Gastroesophageal sphincter (tissue), 4 donors: ENCODE measurements around the gene TNFRSF11A. TPM values are rescaled to one million over a fixed set of nuclear protein-coding genes. Genes with fewer than 3 reads are reported as not detected.
A peak's percentile ranks its signal among the peaks of the same experiment; 100 is the strongest.

Experiments
- ATAC-seq: fragments of 150-250 bp; one replicate; pipeline ENCODE4 v1.9.1; 2016; ENCODE audit warnings: mild to moderate bottlenecking, moderate library complexity
- H3K27ac ChIP-seq, 4 donors: fragments of 200-600 bp; sonication (generic) in 3 of 4; 1 replicate in 3 of 4; 2 replicates in 1 of 4; pipeline ENCODE4 v1.5.1; 2016 to 2019
- H3K27me3 ChIP-seq: fragments of 200-600 bp; sonication (generic); one replicate; pipeline ENCODE4 v1.5.1; 2019
- H3K36me3 ChIP-seq, 2 donors: fragments of 200-600 bp; sonication (generic); one replicate each; pipeline ENCODE4 v1.5.1; 2019; ENCODE audit warnings: control low read depth in 1 of 2
- H3K4me1 ChIP-seq, 3 donors: fragments of 200-600 bp; sonication (generic); 1 replicate in 2 of 3; 2 replicates in 1 of 3; pipeline ENCODE4 v1.5.1; 2016 to 2019; ENCODE audit warnings: control low read depth in 2 of 3
- H3K4me3 ChIP-seq, 2 donors: fragments of 200-600 bp; sonication (generic); one replicate each; pipeline ENCODE4 v1.5.1; 2019; ENCODE audit warnings: mild to moderate bottlenecking in 1 of 2, moderate library complexity in 1 of 2
- H3K9me3 ChIP-seq, 3 donors: fragments of 200-600 bp; sonication (generic); one replicate each; pipeline ENCODE4 v1.5.1; 2017 to 2019; ENCODE audit warnings: control low read depth in 2 of 3
- CTCF ChIP-seq, 4 experiments: fragments of 200-600 bp in 2 of 4; fragments of 450-650 bp in 2 of 4; sonication (generic) in 1 of 4; IDR thresholded peaks; one replicate each; pipeline ENCODE4 v1.5.1; 2017 to 2019; ENCODE audit warnings: antibody characterized with exemption in 4 of 4, mild to moderate bottlenecking in 2 of 4, moderate library complexity in 2 of 4
- EP300 ChIP-seq: sonication (generic); formaldehyde crosslinking; IDR thresholded peaks from one replicate; pipeline ENCODE4 v1.6.1; 2017; ENCODE audit warnings: antibody characterized with exemption, mild to moderate bottlenecking
- POLR2A ChIP-seq, 2 donors: fragments of 450-650 bp; IDR thresholded peaks; one replicate each; pipeline ENCODE4 v1.6.1; 2017; ENCODE audit warnings: antibody characterized with exemption in 2 of 2, mild to moderate bottlenecking in 2 of 2, moderate library complexity in 1 of 2
- POLR2AphosphoS5 ChIP-seq: sonication (generic); formaldehyde crosslinking; IDR thresholded peaks from one replicate; pipeline ENCODE4 v1.6.1; 2017; ENCODE audit warnings: antibody characterized with exemption
- WGBS, 2 donors: methylation state at CpG; one replicate each; pipeline ENCODE4 v1.1.5; 2018; ENCODE audit warnings: low coverage in 1 of 2; 5-methylcytosine and 5-hydroxymethylcytosine counted together
- total RNA-seq, 4 donors: library from RNA; depleted of rRNA; stranded (reverse); fragments of >200 nt; gene quantifications; one replicate each; pipeline ENCODE4 v1.1.0, GENCODE V29; 2016

TNFRSF11A gene
- total RNA-seq, 4 donors from 2014 or later = 0.31 to 7.5 (median 1.4) TPM

DNA sequence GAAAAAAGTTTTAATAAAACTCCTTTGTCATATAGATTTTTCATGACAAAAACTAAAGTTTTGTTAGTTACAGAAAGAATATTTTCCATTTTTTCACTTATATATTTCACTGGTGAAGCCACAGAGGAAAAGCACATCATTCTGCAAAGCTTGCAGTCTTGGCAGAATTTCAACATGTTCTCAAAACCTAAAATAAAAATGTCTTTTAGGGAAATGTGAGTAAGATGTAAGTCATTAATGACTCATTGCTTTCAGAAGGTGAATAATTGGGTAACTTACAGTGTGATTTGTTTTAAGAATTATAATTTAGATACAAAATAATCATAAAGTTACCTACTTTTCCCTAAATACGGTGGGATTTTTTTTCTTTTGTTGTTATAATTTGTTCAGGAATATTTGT, 43.4 kb upstream of the TNFRSF11A start:
- H3K36me3 ChIP-seq = peaks cover 5 to 58% of the 10 kb centered on the region in 2 donors
- WGBS, 2 donors = 50 to 57% methylated on average over 1 of the region's 1 CpG
- H3K4me1 ChIP-seq = peaks cover 0 to 5% (median 4%) of the 10 kb centered on the region in 3 donors
- ATAC-seq = no peak
- no peak overlapping the region for H3K4me3 ChIP-seq
- H3K9me3 ChIP-seq = no peaks in the 10 kb centered on the region
- TF ChIP-seq POLR2AphosphoS5 = peak; percentile 48
- TF ChIP-seq POLR2A (IDR thresholded peaks at IDR 0.05) = no peak
- no peaks in the 10 kb centered on the region for H3K27me3 ChIP-seq
- no peak overlapping the region for H3K27ac ChIP-seq

DNA sequence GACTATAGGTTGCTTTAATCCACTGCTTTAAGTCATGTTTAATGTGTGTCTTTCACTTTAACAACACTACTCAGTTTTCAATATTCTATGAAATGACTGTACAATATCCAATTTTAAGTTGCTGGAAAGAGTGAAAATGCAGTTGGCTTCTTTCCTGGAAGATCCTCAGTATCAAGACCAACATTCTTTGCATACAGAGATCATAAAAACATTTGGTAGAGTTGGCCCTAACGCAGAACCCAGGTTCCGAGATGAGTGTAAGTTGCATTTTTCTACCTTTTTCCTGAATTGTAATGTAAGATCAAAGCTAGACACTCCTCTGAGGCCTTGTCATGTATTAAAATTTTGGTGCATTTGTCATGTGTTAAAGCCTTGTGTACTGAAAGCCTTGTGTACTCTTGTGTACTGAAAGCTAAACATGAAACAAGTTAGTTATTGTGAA, 42.9 kb upstream of the TNFRSF11A start:
- Histone ChIP-seq H3K36me3 (peaks cover 5 to 58% of the 10 kb centered on the region in 2 donors), H3K27me3 (no peaks in the 10 kb centered on the region), H3K9me3 (no peaks in the 10 kb centered on the region), H3K4me1 (peaks cover 0 to 5% (median 4%) of the 10 kb centered on the region in 3 donors), H3K4me3 (no peak overlapping the region), H3K27ac (no peak overlapping the region)
- WGBS, 2 donors = 20 to 35% methylated on average over 2 of the region's 2 CpGs
- ATAC-seq = no peak
- TF ChIP-seq POLR2AphosphoS5 = no peak
- no peak for TF ChIP-seq POLR2A (IDR thresholded peaks at IDR 0.05)
- no peak for TF ChIP-seq EP300
- TF ChIP-seq CTCF (IDR thresholded peaks at IDR 0.05) = no peak

DNA sequence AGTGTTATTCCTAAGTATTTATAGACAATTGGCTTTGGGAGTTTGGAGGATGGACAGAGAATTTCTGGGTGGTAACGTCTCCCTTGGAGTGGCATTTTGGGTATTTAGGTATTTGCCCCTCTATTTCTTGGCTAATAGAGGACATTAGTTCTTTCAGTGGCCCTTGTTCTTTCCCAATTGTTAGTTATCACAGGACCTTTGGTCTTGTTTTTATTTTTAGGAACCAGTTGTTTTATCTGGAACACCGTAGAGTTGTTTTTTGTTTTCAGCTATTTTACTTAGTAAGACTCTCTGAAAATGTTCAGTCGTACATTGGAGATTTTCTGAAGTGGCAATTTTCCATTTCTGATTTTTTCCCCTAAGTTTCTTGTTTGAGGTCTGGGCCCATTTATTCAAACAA, 40.5 kb upstream of the TNFRSF11A start:
- WGBS, 2 donors = 88 to 89% methylated on average over 2 to 3 of the region's 3 CpGs
- no peak for TF ChIP-seq EP300
- TF ChIP-seq POLR2AphosphoS5 = no peak
- H3K27ac ChIP-seq = no peak overlapping the region
- no peaks in the 10 kb centered on the region for H3K27me3 ChIP-seq
- no peak overlapping the region for H3K4me3 ChIP-seq
- ATAC-seq = no peak
- H3K9me3 ChIP-seq = no peaks in the 10 kb centered on the region
- H3K36me3 ChIP-seq = peaks cover 5 to 66% of the 10 kb centered on the region in 2 donors
- H3K4me1 ChIP-seq = peaks cover 0 to 5% (median 4%) of the 10 kb centered on the region in 3 donors

DNA sequence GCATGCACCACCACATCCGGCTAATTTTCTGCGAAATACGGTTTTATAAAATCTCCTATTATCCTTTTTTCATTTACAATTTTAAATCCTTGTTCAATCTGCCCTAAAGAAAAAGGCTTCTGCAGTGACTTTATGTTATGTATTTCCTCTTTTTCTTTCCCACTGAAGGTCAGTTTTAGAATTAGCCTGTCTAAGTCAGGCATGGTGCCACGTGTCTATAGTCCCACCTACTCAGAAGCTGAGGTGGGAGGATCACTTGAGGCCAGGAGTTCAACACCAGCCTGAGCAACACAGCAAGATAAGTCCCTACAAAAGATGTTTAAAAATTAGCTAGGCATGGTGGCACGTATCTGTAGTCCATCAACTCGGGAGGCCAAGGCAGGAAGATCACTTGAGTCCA, 39.8 kb upstream of the TNFRSF11A start:
- peaks cover 5 to 67% of the 10 kb centered on the region in 2 donors for H3K36me3 ChIP-seq
- 92 to 100% methylated on average over 4 to 6 of the region's 6 CpGs for WGBS, 2 donors
- no peaks in the 10 kb centered on the region for H3K27me3 ChIP-seq
- no peaks in the 10 kb centered on the region for H3K9me3 ChIP-seq
- no peak overlapping the region for H3K27ac ChIP-seq
- H3K4me3 ChIP-seq = no peak overlapping the region
- ATAC-seq = no peak
- TF ChIP-seq POLR2A (IDR thresholded peaks at IDR 0.05) (no peak), EP300 (no peak), POLR2AphosphoS5 (no peak), CTCF (IDR thresholded peaks at IDR 0.05) (no peak)
- peaks cover 0 to 5% (median 4%) of the 10 kb centered on the region in 3 donors for H3K4me1 ChIP-seq

GRCh38 chr18:62287781-62288664, 37.1 kb upstream of the TNFRSF11A start:
- no peak for TF ChIP-seq CTCF (IDR thresholded peaks at IDR 0.05)
- H3K9me3 ChIP-seq = no peaks in the 10 kb centered on the region
- no peaks in the 10 kb centered on the region for H3K27me3 ChIP-seq
- H3K4me3 ChIP-seq = no peak overlapping the region
- 81 to 89% methylated on average over 1 to 2 of the region's 2 CpGs for WGBS, 2 donors
- H3K4me1 ChIP-seq = no peaks in the 10 kb centered on the region
- peaks cover 5 to 77% of the 10 kb centered on the region in 2 donors for H3K36me3 ChIP-seq
- no peak for ATAC-seq
- H3K27ac ChIP-seq = no peak overlapping the region

DNA sequence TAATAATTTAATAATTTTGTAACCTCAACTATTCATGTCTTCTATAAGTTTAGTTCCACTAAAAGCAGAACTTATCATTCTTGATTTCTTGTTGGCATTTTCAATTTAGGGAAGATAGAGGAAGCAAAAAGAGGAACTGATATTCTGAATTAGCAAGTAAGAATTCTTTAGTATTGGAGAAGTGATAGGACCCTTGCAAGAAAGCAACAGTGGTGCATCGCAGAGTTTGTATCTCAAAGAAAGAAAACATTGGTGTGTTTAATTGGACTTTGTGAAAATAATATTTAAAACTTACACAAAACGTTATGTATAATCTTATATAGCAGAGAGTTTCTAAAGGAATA, 36.5 kb upstream of the TNFRSF11A start:
- H3K4me3 ChIP-seq = no peak overlapping the region
- H3K27me3 ChIP-seq = no peaks in the 10 kb centered on the region
- no peak for ATAC-seq
- TF ChIP-seq POLR2A (IDR thresholded peaks at IDR 0.05) = no peak
- no peak for TF ChIP-seq POLR2AphosphoS5
- TF ChIP-seq EP300 = no peak
- no peak for TF ChIP-seq CTCF (IDR thresholded peaks at IDR 0.05)
- H3K36me3 ChIP-seq = peaks cover 5 to 77% of the 10 kb centered on the region in 2 donors
- 91 to 95% methylated on average over 2 of the region's 2 CpGs for WGBS, 2 donors
- H3K9me3 ChIP-seq = no peaks in the 10 kb centered on the region
- no peak overlapping the region for H3K27ac ChIP-seq
- no peaks in the 10 kb centered on the region for H3K4me1 ChIP-seq
